ENCODE results near the gene CTNNA1.

GRCh38 chr5:138819081-138819480, 65.9 kb downstream of the CTNNA1 start:
- TF ChIP-seq CTCF (optimal IDR thresholded peaks at IDR 0.05 in 1 of 3, IDR thresholded peaks at IDR 0.05 in 1 of 3, conservative IDR thresholded peaks at IDR 0.05 in 1 of 3; ENCODE audit: extremely low read depth in 1 of 3, insufficient read depth in 2 of 3, low read length in 3 of 3) (no peak), EZH2 (IDR thresholded peaks at IDR 0.05; ENCODE audit: low read length) (no peak)

Measured in keratinocyte (primary cell).